Fibroblast of skin of left quadriceps (primary cell): ENCODE measurements around the gene OTOA.
"Not testable (repeated sequence)": the region's sequence is repeated elsewhere in the genome, so short reads cannot be mapped to it uniquely, and the experiment has no call there.

Experiments
- DNase-seq, 2 experiments: peaks; one replicate each; pipeline ENCODE4 v3.0.0-alpha.2; 2013; ENCODE audit warnings: low read depth in 2 of 2

Gene OTOA

DNA sequence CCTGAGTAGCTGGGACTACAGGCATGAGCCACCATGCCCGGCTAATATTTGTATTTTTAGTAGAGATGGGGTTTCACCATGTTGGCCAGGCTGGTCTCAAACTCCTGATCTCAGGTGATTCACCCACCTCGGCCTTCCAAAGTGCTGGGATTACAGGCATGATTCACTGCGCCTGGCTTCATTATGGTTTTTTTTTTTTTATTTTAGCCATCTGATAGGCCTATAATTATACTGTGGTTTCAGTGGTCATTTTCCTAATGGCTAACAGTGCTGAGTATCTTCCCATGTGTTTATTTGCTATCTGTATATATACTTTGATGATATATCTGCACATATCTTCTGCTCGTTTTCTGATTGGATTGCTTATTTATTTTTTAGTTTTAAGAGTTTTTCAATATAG, 10.7 kb downstream of the OTOA start:
- not testable (repeated sequence) for DNase-seq

DNA sequence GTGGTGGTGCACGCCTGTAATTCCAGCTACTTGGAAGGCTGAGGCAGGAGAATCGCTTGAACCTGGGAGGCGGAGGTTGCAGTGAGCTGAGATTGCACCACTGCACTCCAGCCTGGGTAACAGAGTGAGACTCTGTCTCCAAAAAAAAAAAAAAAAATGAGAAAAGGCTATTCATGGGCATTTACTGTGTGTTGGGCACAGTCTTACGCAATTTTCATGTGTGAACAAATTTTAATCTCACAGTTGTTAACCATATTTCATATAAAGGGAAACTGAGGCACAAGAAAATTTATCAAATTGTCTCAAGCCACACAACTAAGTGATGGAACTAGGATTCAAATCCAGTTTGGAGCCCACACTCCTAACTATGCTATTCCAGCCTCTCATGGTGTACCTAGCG, 16.9 kb downstream of the OTOA start:
- DNase-seq, result not testable (repeated sequence)

- no peak for DNase-seq
These were observed 19.4 kb downstream of the OTOA start for GRCh38 chr16:21683184-21683583.

- no peak for DNase-seq
These were observed 20.4 kb downstream of the OTOA start for GRCh38 chr16:21684199-21684598.

DNA sequence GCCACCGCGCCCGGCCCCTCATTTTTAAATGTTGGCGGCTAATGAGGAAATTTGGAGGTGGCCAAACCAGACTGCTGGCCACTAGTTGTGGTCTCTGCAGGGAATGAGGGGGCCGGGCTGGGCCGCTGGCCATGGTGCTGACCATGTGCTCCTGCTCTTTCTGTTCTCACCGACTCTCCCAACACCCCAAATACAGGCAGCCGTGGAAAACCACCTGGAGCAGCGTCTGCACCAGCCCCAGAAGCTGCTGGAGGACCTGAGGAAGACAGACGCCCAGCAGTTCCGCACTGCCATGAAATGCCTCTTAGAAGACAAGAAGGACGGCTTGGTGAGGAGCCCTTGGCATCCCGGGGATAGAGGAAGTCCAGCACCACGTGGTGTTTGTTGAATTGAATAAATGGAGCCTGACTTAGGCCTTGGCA, 21.3 kb downstream of the OTOA start:
- no peak for DNase-seq

GRCh38 chr16:21689107-21689506, 25.3 kb downstream of the OTOA start:
- DNase-seq, result no peak

DNA sequence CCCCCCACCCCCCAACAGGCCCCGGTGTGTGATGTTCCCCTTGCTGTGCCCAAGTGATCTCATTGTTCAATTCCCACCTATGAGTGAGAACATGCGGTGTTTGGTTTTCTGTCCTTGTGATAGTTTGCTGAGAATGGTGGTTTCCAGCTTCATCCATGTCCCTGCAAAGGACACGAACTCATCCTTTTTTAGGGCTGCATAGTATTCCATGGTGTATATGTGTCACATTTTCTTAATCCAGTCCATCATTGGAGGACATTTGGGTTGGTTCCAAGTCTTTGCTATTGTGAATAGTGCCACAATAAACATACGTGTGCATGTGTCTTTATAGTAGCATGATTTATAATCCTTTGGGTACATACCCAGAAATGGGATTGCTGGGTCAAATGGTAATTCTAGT, 27.2 kb downstream of the OTOA start:
- not testable (repeated sequence) for DNase-seq

- peak; percentile 28 to 34 for DNase-seq
These were observed 30.8 kb downstream of the OTOA start for GRCh38 chr16:21694609-21695008.

GRCh38 chr16:21697032-21697431, 33.3 kb downstream of the OTOA start:
- no peak for DNase-seq

DNA sequence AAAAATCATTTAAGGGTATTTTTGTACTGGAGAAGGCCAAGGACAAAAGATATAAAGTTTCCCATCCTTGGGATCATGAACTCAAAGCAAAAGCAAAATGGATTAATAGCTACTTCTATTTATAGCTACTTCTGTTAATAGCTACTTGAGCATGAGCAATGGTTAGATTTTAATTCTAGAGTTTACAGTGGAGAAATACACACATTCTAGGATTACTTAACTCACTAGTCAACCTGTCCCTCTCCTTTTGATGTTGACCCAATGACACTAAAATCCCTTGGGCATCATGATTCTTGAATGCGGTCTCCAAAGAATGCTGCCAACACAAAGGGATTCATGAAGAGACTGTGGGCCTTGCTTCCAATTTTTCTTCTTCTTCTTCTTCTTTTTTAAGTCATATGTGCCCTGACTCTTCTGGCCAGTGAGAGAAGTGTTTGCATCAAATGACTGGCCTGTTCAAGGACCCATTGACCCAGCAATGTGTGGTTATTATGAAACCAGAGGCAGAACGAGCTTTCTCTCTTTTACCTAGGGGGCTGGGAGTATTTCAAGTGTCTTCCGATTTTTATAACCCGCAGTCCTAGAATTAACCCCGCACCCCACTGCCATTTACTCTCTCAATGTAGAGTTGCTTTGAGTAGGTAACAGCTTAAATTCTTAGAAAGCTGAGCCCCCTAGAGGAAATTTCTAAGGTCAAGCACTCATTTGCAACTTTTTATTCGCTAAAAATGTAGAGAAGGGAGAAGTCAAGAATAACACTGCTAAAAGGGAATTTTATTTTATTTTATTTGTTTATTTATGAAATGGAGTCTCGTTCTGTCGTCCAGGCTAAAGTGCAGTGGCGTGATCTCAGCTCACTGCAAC, 34.6 kb downstream of the OTOA start:
- no peak for DNase-seq

- no peak for DNase-seq
These were observed 37.5 kb downstream of the OTOA start for GRCh38 chr16:21701271-21701670.

- no peak for DNase-seq
These were observed 38.5 kb downstream of the OTOA start for GRCh38 chr16:21702276-21702675.

DNA sequence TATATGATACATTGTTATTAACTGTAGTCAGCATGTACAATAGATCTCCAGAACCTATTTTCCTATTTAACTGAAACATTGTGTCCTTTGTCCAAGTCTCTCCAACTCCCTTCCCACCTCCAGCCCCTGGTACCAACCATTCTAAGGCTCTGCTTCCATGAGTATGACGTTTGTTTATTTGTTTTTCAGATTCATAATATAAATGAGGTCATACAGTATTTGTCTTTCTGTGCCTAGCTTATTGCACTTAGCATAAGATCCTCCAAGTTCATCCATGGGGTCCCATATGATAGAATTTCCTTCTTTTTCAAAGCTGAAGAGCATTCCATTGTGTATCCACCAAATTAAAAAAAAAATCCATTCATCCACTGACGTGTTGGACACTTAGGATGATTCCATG, 39.4 kb downstream of the OTOA start:
- DNase-seq, result no peak

- DNase-seq, result no peak
These were observed 39.9 kb downstream of the OTOA start for GRCh38 chr16:21703589-21704174.

GRCh38 chr16:21704266-21704665, 40.5 kb downstream of the OTOA start:
- no peak for DNase-seq

DNA sequence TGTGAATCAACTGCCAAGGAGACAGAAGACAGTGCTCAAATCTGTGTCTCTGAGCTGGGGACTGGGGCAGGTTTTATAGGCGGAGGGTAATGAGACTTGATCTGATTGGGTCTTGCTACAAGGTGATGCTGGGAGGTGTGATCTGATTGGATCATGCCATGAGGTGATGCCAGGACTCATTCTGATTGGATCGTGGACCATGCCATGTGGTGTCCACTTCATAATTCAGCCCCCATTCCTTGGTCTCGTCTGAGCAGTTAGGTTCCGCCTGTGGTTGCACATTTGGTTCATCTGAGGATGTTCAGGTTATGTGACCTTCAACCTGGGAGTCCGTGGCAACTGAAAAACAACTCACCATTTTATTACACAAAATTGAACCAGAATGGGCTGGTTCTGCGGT, 41.0 kb downstream of the OTOA start:
- no peak for DNase-seq

- DNase-seq, result peak; percentile 29 to 31
These were observed 44.9 kb downstream of the OTOA start for GRCh38 chr16:21708533-21709115.

- no peak for DNase-seq
These were observed 47.2 kb downstream of the OTOA start for GRCh38 chr16:21710938-21711337.

GRCh38 chr16:21713549-21714368, 50.0 kb downstream of the OTOA start:
- DNase-seq, result no peak

DNA sequence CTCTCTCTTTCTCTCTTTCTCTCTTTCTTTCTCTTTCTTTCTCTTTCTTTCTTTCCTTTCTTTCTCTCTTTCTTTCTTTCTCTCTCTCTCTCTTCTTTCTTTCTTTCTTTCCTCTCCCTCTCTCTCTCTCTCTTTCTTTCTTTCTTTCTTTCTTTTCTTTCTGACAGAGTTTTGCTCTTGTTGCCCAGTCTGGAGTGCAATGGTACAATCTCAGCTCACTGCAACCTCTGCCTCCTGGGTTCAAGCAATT, 50.5 kb downstream of the OTOA start:
- not testable (repeated sequence) for DNase-seq

GRCh38 chr16:21717608-21718007, 53.8 kb downstream of the OTOA start:
- no peak for DNase-seq

DNA sequence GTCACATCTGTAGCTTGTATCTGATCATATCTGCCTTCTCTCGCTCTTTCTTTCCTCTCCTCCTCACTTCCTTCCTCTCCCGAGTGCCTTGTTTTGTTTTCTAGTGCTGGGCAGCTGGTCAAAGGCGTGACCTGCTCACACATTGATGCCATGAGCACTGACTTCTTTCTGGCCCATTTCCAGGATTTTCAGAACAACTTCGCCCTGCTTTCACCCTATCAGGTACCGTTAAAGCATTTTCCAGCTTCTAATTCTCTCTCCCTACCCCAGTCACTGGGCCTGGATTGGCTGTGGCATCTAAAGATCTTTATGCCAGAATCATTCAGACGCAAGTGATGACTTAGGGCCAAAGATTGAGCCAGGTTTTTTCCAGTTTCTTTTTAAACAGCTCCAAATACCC, 55.5 kb downstream of the OTOA start:
- no peak for DNase-seq
